Parathyroid adenoma (tissue), 2 donors: ENCODE results near the gene GSTM5.

Experiments used
- H2AFZ ChIP-seq: fragments of 300-600 bp; sonication (generic); one replicate; pipeline ENCODE4 v1.7.0; 2017; ENCODE audit warnings: antibody characterized with exemption, mild to moderate bottlenecking
- H3K27ac ChIP-seq: fragments of 300-600 bp; sonication (generic); one replicate; pipeline ENCODE4 v1.7.0; 2017
- H3K27me3 ChIP-seq: fragments of 300-600 bp; sonication (generic); one replicate; pipeline ENCODE4 v1.7.0; 2017; ENCODE audit warnings: low read length; ENCODE audit not compliant: control insufficient read depth, insufficient read depth
- H3K36me3 ChIP-seq: fragments of 300-600 bp; sonication (generic); one replicate; pipeline ENCODE4 v1.7.0; 2017; ENCODE audit warnings: low read length; ENCODE audit not compliant: control insufficient read depth, insufficient read depth
- H3K4me1 ChIP-seq: fragments of 300-600 bp; sonication (generic); one replicate; pipeline ENCODE4 v1.7.0; 2017; ENCODE audit warnings: control low read depth
- H3K4me2 ChIP-seq: fragments of 300-600 bp; sonication (generic); one replicate; pipeline ENCODE4 v1.7.0; 2017; ENCODE audit warnings: low read length
- H3K4me3 ChIP-seq: fragments of 300-600 bp; sonication (generic); one replicate; pipeline ENCODE4 v1.7.0; 2017; ENCODE audit warnings: low read depth, low read length
- H3K79me2 ChIP-seq: fragments of 300-600 bp; sonication (generic); one replicate; pipeline ENCODE4 v1.7.0; 2017; ENCODE audit warnings: control low read depth
- H3K9ac ChIP-seq: fragments of 300-600 bp; sonication (generic); one replicate; pipeline ENCODE4 v1.7.0; 2017; ENCODE audit warnings: mild to moderate bottlenecking
- H3K9me3 ChIP-seq: fragments of 300-600 bp; sonication (generic); one replicate; pipeline ENCODE4 v1.7.0; 2017; ENCODE audit warnings: low read length; ENCODE audit not compliant: control insufficient read depth
- TF ChIP-seq, protein P1 (sequence below): fragments of 300-600 bp; sonication (generic); IDR thresholded peaks from one replicate; pipeline ENCODE4 v1.7.0; 2017; ENCODE audit warnings: antibody characterized with exemption, mild to moderate bottlenecking
- donor health status: primary hyperparathyroidism.

The GSTM5 gene

DNA sequence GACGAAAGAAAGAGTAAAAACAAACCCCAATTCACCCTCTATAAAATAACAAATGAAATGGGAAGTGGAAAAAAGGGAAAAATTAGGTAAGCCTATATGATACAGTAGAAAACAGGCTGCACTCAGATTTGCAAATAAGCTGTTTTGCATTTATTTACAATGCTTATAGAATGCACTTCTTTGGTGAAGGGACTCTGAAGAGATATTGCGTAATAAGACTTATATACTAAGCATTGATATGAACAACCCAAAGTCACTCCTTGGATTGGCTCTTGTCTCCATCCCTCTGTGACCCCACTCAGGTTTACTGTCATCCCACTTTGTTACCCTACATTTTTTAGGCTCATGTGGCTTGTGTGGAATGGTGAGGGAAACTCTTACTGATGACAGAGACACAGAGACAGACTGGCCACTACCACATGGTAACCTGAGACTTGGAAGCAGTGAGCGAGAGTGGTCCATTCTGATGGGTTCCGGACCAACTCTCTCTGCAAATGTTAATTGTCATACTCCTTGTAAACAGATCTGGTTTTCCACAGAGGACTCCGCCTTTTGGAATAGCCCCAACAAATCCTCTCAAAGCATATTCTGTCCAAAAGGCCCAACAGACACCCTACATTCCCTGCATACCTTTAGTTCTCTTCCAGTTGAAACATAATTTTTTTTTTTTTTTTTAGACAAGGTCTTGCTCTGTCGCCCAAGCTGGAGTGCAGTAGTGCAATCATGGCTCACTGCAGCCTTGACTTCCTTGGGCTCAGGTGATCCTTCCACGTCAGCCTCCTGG is 11.0 kb downstream of the GSTM5 start:
- Histone ChIP-seq H3K4me1 (no peaks in the 10 kb centered on the region), H3K9me3 (no peaks in the 10 kb centered on the region), H3K9ac (no peak overlapping the region), H3K27ac (no peak overlapping the region), H3K4me3 (no peak overlapping the region), H3K36me3 (no peaks in the 10 kb centered on the region), H3K79me2 (no peaks in the 10 kb centered on the region), H2AFZ (no peak overlapping the region), H3K4me2 (no peak overlapping the region), H3K27me3 (no peaks in the 10 kb centered on the region)
- TF ChIP-seq, protein P1, sequence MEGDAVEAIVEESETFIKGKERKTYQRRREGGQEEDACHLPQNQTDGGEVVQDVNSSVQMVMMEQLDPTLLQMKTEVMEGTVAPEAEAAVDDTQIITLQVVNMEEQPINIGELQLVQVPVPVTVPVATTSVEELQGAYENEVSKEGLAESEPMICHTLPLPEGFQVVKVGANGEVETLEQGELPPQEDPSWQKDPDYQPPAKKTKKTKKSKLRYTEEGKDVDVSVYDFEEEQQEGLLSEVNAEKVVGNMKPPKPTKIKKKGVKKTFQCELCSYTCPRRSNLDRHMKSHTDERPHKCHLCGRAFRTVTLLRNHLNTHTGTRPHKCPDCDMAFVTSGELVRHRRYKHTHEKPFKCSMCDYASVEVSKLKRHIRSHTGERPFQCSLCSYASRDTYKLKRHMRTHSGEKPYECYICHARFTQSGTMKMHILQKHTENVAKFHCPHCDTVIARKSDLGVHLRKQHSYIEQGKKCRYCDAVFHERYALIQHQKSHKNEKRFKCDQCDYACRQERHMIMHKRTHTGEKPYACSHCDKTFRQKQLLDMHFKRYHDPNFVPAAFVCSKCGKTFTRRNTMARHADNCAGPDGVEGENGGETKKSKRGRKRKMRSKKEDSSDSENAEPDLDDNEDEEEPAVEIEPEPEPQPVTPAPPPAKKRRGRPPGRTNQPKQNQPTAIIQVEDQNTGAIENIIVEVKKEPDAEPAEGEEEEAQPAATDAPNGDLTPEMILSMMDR = no peak

DNA sequence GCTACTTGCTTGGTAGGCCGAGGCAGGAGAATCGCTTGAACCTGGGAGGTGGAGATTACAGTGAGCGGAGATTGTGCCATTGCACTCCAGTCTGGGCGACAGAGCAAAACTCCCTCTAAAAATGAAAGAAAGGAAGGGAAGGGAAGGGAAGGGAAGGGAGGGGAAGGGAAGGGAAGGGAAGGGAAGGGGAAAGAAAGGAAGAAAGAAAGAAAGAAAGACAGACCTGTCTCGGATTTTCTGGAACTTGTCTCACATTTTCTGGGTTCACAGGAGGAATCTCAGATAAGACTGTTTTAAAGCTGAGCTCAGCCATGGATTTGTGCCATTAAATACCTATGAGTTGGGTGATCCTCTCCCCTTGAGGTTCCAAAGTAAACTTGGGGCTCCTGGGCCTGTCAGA is 12.9 kb downstream of the GSTM5 start:
- TF ChIP-seq, protein P1 = no peak
- Histone ChIP-seq H3K27ac (no peak overlapping the region), H3K27me3 (no peaks in the 10 kb centered on the region)

GRCh38 chr1:109725510-109725909 is 13.5 kb downstream of the GSTM5 start:
- Histone ChIP-seq H2AFZ (no peak overlapping the region), H3K4me3 (no peak overlapping the region), H3K79me2 (no peaks in the 10 kb centered on the region), H3K9ac (no peak overlapping the region), H3K9me3 (no peaks in the 10 kb centered on the region), H3K27ac (no peak overlapping the region), H3K27me3 (no peaks in the 10 kb centered on the region), H3K4me2 (no peak overlapping the region), H3K36me3 (no peaks in the 10 kb centered on the region), H3K4me1 (no peaks in the 10 kb centered on the region)
- TF ChIP-seq, protein P1 = no peak

More for the DNA sequence above, 12.9 kb downstream of the GSTM5 start:
- Histone ChIP-seq H3K9me3 (no peaks in the 10 kb centered on the region), H3K4me1 (no peaks in the 10 kb centered on the region), H3K9ac (no peak overlapping the region), H3K4me3 (no peak overlapping the region), H3K36me3 (no peaks in the 10 kb centered on the region), H2AFZ (no peak overlapping the region), H3K79me2 (no peaks in the 10 kb centered on the region), H3K4me2 (no peak overlapping the region)

GRCh38 chr1:109726007-109726406 is 14.0 kb downstream of the GSTM5 start:
- H3K79me2 ChIP-seq = no peaks in the 10 kb centered on the region
- no peak overlapping the region for H2AFZ ChIP-seq
- no peak overlapping the region for H3K9ac ChIP-seq
- no peaks in the 10 kb centered on the region for H3K27me3 ChIP-seq
- H3K27ac ChIP-seq = no peak overlapping the region
- no peaks in the 10 kb centered on the region for H3K9me3 ChIP-seq
- no peaks in the 10 kb centered on the region for H3K36me3 ChIP-seq
- no peaks in the 10 kb centered on the region for H3K4me1 ChIP-seq
- no peak overlapping the region for H3K4me2 ChIP-seq
- TF ChIP-seq, protein P1 = no peak
- no peak overlapping the region for H3K4me3 ChIP-seq
